NCI-H460 (cell line): ENCODE results near the gene C15orf62. TPM values are rescaled to one million over a fixed set of nuclear protein-coding genes. Genes with fewer than 3 reads are reported as not detected.

Experiments
- DNase-seq: peaks from one replicate; pipeline ENCODE4 v3.0.0-alpha.2; 2016; ENCODE audit warnings: low read depth; ENCODE audit errors: extremely low read depth
- polyA plus RNA-seq: library from polyadenylated mRNA; depleted of rRNA; stranded (reverse); fragments of >200 nt; gene quantifications from 2 replicates; pipeline ENCODE4 v1.2.3, GENCODE V29; 2014; cell fraction: nucleus; rRNA removed
- total RNA-seq: library from RNA; depleted of rRNA; stranded (reverse); fragments of >200 nt; shearing (Covaris generic); gene quantifications from 2 replicates; pipeline ENCODE4 v1.2.3, GENCODE V29; 2014; rRNA removed

C15orf62 gene
- 0.25 and 0.40 TPM in 2 replicates for total RNA-seq
- not detected in 2 replicates for polyA plus RNA-seq

GRCh38 chr15:40769274-40770146 lies at the start of gene C15orf62:
Gene C15orf62 (plus strand): TSS chr15:40769980. CDS start chr15:40770496, 516 bp downstream.
- no peak for DNase-seq

- DNase-seq = no peak
These were observed 48.1 kb upstream of the C15orf62 start for GRCh38 chr15:40721701-40722100.

GRCh38 chr15:40722354-40722753 lies 47.4 kb upstream of the C15orf62 start:
- no peak for DNase-seq

GRCh38 chr15:40722934-40723333 lies 46.8 kb upstream of the C15orf62 start:
- DNase-seq = no peak

GRCh38 chr15:40723919-40724318 lies 45.9 kb upstream of the C15orf62 start:
- no peak for DNase-seq

GRCh38 chr15:40731034-40731433 lies 38.7 kb upstream of the C15orf62 start:
- DNase-seq = no peak

- DNase-seq = no peak
These were observed 33.2 kb upstream of the C15orf62 start for GRCh38 chr15:40736575-40736974.

GRCh38 chr15:40737048-40737447 lies 32.7 kb upstream of the C15orf62 start:
- no peak for DNase-seq

- DNase-seq = no peak
These were observed 30.7 kb upstream of the C15orf62 start for GRCh38 chr15:40739047-40739446.

GRCh38 chr15:40739854-40740253 lies 29.9 kb upstream of the C15orf62 start:
- no peak for DNase-seq

- no peak for DNase-seq
These were observed 26.3 kb upstream of the C15orf62 start for GRCh38 chr15:40743485-40743901.

GRCh38 chr15:40743921-40744814 lies 25.6 kb upstream of the C15orf62 start:
- no peak for DNase-seq

GRCh38 chr15:40744815-40745152 lies 25.0 kb upstream of the C15orf62 start:
- no peak for DNase-seq

- no peak for DNase-seq
These were observed 22.8 kb upstream of the C15orf62 start for GRCh38 chr15:40746916-40747418.

GRCh38 chr15:40747685-40748631 lies 21.8 kb upstream of the C15orf62 start:
- DNase-seq = no peak

GRCh38 chr15:40749151-40749630 lies 20.6 kb upstream of the C15orf62 start:
- DNase-seq = no peak

- DNase-seq = no peak
These were observed 18.9 kb upstream of the C15orf62 start for GRCh38 chr15:40750885-40751284.

- no peak for DNase-seq
These were observed 18.0 kb upstream of the C15orf62 start for GRCh38 chr15:40751745-40752144.

GRCh38 chr15:40754574-40754882 lies 15.3 kb upstream of the C15orf62 start:
- DNase-seq = no peak
